ENCODE measurements around the gene GPATCH8. TPM values are rescaled to one million over a fixed set of nuclear protein-coding genes. Genes with fewer than 3 reads are reported as not detected.

GPATCH8 gene
- total and polyA plus RNA-seq, 10 donors: 4.8 to 66.3 (median 57.9) TPM

GRCh38 chr17:44386182-44386525 lies 117.1 kb downstream of the GPATCH8 start:
- DNase-seq: no peak
- peak overlapping the region in 6 of 8 donors; percentile 32 to 72 (median 46) for H3K4me3 ChIP-seq
- no peak overlapping the region for H3K27ac ChIP-seq
- no peak for TF ChIP-seq POLR2AphosphoS5 (IDR thresholded peaks at IDR 0.05)
- peaks cover 0 to 60% (median 17%) of the 10 kb centered on the region in 7 donors for H3K27me3 ChIP-seq (replicated peaks in 1 of 7)
- H3K4me1 ChIP-seq: peaks cover 15 to 27% (median 18%) of the 10 kb centered on the region in 6 donors
- intact Hi-C loops (cut with DNase I; ENCODE audit: low total_unique reads): no loop called here
- no peaks in the 10 kb centered on the region for H3K9me3 ChIP-seq
- 46 to 67% (median 66%) methylated on average over 5 to 10 of the region's 10 CpGs for WGBS, 5 donors
- H3K36me3 ChIP-seq: no peaks in the 10 kb centered on the region

GRCh38 chr17:44385287-44386181 lies 117.7 kb downstream of the GPATCH8 start:
- Histone ChIP-seq H3K4me1 (peaks cover 15 to 27% (median 18%) of the 10 kb centered on the region in 6 donors), H3K9me3 (no peaks in the 10 kb centered on the region), H3K4me3 (peak overlapping the region; percentile 32 to 72 (median 46)), H3K36me3 (no peaks in the 10 kb centered on the region), H3K27me3 (replicated peaks in 1 of 7) (peaks cover 0 to 64% (median 22%) of the 10 kb centered on the region in 7 donors), H3K27ac (peak overlapping the region in 1 of 8 donors; percentile 12)
- peak; percentile 88 for DNase-seq
- intact Hi-C loops (cut with DNase I; ENCODE audit: low total_unique reads): no loop called here
- TF ChIP-seq POLR2A (IDR thresholded peaks at IDR 0.05) (no peak), POLR2AphosphoS5 (IDR thresholded peaks at IDR 0.05) (peak; percentile 23 to 68 (median 47)), CTCF (IDR thresholded peaks at IDR 0.05 in 8 of 11, conservative IDR thresholded peaks at IDR 0.05 in 3 of 11) (peak in 1 of 11 experiments; percentile 12)
- 4 to 10% (median 7%) methylated on average over 39 to 68 of the region's 68 CpGs for WGBS, 5 donors

DNA sequence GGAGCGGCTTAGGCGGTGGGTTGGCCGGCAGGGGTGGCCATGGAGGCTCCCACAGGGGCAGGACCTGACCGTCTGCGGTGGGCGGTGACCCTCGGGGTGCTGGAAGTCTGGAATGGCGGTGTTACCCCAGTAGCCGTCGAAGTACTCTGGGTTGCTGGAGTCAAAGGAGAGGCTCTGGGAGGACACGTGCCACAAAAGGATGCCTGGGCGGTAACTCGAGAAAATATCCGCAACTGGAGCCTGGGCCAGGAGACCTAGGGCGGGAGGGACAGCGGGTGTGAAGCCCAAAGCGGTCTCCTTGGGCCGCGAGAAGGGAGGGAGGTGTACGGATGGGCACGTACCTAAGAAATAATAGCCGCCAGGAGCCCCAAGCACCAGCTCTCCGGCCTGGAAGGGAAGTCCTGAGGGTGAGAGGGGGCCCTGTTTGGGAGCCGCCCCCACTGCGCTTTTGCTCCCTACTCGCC lies 118.4 kb downstream of the GPATCH8 start:
- H3K27ac ChIP-seq: peak overlapping the region in 1 of 8 donors; percentile 12
- WGBS, 5 donors: 5 to 20% (median 10%) methylated on average over 21 to 26 of the region's 26 CpGs

DNA sequence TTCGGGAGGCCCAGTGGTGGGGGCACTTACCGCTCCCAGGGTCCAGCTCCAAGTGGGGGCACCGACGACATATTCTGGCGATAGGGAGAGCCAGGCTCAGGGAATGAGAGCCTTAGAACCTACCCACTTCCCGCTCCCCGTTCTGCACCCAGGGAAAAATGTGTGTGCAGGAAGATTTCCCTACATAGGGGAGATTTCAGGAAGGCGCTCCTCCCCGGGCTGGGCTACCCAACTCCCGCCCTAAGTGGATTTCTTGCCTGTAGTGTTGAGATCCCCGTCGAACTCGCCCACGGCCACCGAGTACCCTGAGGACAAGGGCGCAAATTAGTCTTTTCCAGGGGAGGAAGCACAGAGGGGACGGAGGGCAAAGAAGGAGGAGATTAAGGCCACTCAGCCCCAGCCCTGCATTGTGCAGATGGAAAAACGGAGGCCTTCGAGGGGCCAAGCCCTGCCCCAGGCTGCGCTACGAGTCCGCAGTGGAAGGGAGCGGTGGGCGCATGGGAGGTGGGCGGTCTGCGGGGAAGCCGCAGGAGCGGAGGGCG lies 118.9 kb downstream of the GPATCH8 start:
- no peaks in the 10 kb centered on the region for H3K9me3 ChIP-seq
- no peak overlapping the region for H3K27ac ChIP-seq
- 52 to 67% (median 55%) methylated on average over 26 to 29 of the region's 29 CpGs for WGBS, 5 donors
- H3K4me3 ChIP-seq: peak overlapping the region in 5 of 8 donors; percentile 43 to 72 (median 47)
- no peak for DNase-seq
- H3K27me3 ChIP-seq (replicated peaks in 1 of 7): peaks cover 0 to 76% (median 22%) of the 10 kb centered on the region in 7 donors
- intact Hi-C loops (cut with DNase I; ENCODE audit: low total_unique reads): no loop called here
- H3K36me3 ChIP-seq: no peaks in the 10 kb centered on the region
- peaks cover 15 to 22% (median 18%) of the 10 kb centered on the region in 6 donors for H3K4me1 ChIP-seq
- TF ChIP-seq POLR2A (IDR thresholded peaks at IDR 0.05) (no peak), CTCF (IDR thresholded peaks at IDR 0.05 in 8 of 11, conservative IDR thresholded peaks at IDR 0.05 in 3 of 11) (no peak), POLR2AphosphoS5 (IDR thresholded peaks at IDR 0.05) (no peak)

More for the DNA sequence above, 118.4 kb downstream of the GPATCH8 start:
- Histone ChIP-seq H3K27me3 (replicated peaks in 1 of 7) (peaks cover 0 to 71% (median 22%) of the 10 kb centered on the region in 7 donors), H3K9me3 (no peaks in the 10 kb centered on the region), H3K4me3 (peak overlapping the region; percentile 32 to 72 (median 46)), H3K36me3 (no peaks in the 10 kb centered on the region), H3K4me1 (peaks cover 15 to 25% (median 18%) of the 10 kb centered on the region in 6 donors)
- no peak for TF ChIP-seq POLR2A (IDR thresholded peaks at IDR 0.05)
- no peak for TF ChIP-seq POLR2AphosphoS5 (IDR thresholded peaks at IDR 0.05)
- TF ChIP-seq CTCF (IDR thresholded peaks at IDR 0.05 in 8 of 11, conservative IDR thresholded peaks at IDR 0.05 in 3 of 11): no peak
- no peak for DNase-seq
- intact Hi-C loops (cut with DNase I; ENCODE audit: low total_unique reads): no loop called here
